ENCODE results near the gene ZC3H18. TPM values are rescaled to one million over a fixed set of nuclear protein-coding genes. Genes with fewer than 3 reads are reported as not detected.

Gene ZC3H18
- total and polyA plus RNA-seq, 12 donors: 18.3 to 28.7 (median 22.0) TPM

DNA sequence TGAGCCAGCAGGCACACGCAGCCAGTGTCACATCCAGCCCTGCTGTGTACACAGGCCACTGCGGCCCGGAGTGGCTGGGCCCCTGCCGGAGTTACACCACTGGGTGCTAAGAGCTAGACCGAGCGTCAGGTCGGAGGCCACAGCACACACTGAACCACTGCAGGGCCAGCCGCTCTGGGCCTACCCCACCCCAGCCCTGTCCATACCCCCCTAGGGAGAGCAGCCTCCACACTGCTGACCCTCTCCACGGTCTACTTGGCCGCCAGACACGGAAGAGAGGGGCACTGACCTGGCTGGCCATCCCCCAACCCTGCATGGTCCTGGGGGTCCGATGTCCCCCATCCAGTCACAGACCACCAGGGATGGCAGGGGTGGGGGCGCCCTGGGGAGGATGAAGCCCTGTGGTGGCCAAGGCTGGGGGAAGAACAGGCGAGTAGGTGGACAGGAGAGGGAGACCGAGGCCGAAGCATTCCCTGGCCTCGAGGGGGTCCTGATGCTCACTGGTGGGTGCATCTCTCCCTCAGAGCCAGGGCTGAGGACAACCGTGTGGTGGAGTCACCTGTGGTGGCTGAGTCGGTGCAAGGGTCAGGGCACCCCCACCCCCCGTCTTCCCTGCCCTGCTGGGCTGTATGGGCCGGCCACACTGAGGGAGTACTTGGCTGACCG lies 34.9 kb upstream of the ZC3H18 start:
- WGBS, 2 donors: 82 to 84% methylated on average over 21 to 22 of the region's 22 CpGs
- H3K27ac ChIP-seq: peak overlapping the region in 9 of 10 donors; percentile 15 to 75 (median 64)
- peaks cover 0 to 24% (median 22%) of the 10 kb centered on the region in 7 donors for H3K27me3 ChIP-seq
- no peaks in the 10 kb centered on the region for H3K36me3 ChIP-seq
- H3K4me3 ChIP-seq: peak overlapping the region in 9 of 10 donors; percentile 38 to 74 (median 57)
- ATAC-seq: peak in 6 of 8 donors; percentile 3 to 31 (median 14)
- DNase-seq: no peak
- H3K4me1 ChIP-seq: peaks cover 5 to 24% (median 10%) of the 10 kb centered on the region in 9 donors
- H3K9me3 ChIP-seq: no peaks in the 10 kb centered on the region
- TF ChIP-seq CTCF (IDR thresholded peaks at IDR 0.05): no peak
- intact Hi-C loops (cut with DNase I): no loop called here

DNA sequence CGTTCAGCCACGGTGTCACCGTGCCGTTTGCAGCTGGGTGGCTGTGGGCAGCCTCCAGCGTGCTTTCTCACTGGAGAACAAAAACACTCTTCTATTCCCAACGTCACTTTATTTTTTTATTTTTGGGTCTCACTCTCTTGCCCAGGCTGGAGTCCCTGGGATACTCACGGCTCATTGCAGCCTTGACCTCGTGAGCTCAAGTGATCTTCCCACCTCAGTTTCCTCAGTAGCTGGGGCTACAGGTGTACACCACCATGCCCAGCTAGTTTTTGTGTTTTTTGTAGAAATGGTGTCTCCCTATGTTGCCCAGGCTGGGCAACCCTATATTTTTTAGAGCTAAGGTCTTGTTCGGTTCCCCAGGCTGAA lies 34.4 kb upstream of the ZC3H18 start:
- 90% methylated on average over 9 of the region's 9 CpGs for WGBS, 2 donors
- intact Hi-C loops (cut with DNase I): no loop called here

DNA sequence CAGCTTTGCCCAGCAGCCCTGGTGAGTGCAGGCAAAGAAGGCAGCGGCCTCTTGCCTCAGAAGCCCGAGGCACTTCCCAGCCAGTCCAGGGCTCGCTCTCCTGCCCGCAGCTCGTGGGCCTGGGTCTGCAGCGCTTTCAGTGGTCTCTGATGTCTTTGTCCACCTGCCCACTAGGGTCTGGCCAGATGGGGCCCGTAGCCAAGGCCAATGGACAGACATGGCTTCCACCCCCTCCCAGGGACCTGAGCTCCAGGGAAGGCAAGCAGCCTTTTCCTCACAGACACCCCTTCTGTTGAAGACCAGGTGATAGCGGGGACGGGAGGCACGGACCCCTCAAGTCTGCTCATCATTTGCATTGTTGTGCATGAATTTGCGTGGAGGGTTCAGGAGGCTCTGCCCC lies 33.7 kb upstream of the ZC3H18 start:
- Histone ChIP-seq H3K9me3 (no peaks in the 10 kb centered on the region), H3K27ac (no peak overlapping the region), H3K27me3 (peaks cover 0 to 35% (median 33%) of the 10 kb centered on the region in 7 donors), H3K4me1 (peaks cover 5 to 24% (median 10%) of the 10 kb centered on the region in 9 donors), H3K4me3 (no peak overlapping the region), H3K36me3 (no peaks in the 10 kb centered on the region)
- DNase-seq: no peak
- WGBS, 2 donors: 88 to 96% methylated on average over 11 of the region's 11 CpGs
- intact Hi-C loops (cut with DNase I): no loop called here
- no peak for ATAC-seq
- TF ChIP-seq CTCF (IDR thresholded peaks at IDR 0.05): no peak

More for the DNA sequence above, 34.4 kb upstream of the ZC3H18 start:
- TF ChIP-seq CTCF (IDR thresholded peaks at IDR 0.05): no peak
- no peak for DNase-seq
- Histone ChIP-seq H3K36me3 (no peaks in the 10 kb centered on the region), H3K27ac (no peak overlapping the region), H3K4me1 (peaks cover 5 to 24% (median 10%) of the 10 kb centered on the region in 9 donors), H3K9me3 (no peaks in the 10 kb centered on the region), H3K4me3 (no peak overlapping the region), H3K27me3 (peaks cover 0 to 29% (median 27%) of the 10 kb centered on the region in 7 donors)
- ATAC-seq: no peak

DNA sequence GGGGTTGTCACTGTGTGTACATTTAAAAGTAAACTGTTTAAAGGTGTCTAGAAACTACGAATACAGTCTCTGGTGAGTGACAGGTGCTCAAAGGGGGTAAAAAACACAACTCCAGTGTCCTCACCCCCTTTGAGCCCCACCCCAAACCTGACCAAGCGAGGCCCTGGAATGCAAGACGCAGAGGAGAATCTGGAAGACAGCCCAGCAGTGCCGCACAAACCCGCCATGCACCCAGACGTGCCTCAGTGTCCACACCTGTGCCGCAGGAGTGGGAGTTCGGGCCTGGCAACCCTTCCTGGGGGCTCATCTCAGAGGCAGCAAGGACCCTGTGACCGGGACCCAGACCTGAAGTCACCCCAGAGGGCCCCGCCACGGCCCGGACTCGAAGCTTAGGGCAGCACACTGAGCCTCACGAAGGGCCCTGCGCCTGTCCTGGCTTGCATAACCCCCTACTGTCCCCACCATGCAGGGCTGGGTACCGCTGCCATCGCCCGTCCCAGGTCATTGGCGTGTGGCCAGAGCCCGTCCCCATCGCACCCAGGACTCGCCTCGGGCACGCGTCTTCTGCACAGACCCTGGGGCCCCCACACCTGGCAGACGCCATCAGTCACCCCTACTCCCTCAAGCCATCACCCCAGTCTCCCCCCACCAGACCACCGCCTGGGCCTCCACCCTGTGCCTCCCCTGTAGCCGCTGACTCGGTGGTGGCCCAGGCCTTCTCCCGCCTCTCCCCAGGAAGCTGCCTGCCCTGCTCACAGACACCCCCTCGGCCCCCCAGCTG lies 33.0 kb upstream of the ZC3H18 start:
- no peak overlapping the region for H3K4me3 ChIP-seq
- intact Hi-C loops (cut with DNase I): no loop called here
- TF ChIP-seq CTCF (IDR thresholded peaks at IDR 0.05): no peak
- WGBS, 2 donors: 77 to 80% methylated on average over 30 to 31 of the region's 31 CpGs
- no peak for DNase-seq
- peaks cover 5 to 22% (median 10%) of the 10 kb centered on the region in 9 donors for H3K4me1 ChIP-seq
- H3K27me3 ChIP-seq: peaks cover 0 to 40% (median 39%) of the 10 kb centered on the region in 7 donors
- H3K9me3 ChIP-seq: peaks cover 0 to under 1% (median 0%) of the 10 kb centered on the region in 11 donors
- no peak for ATAC-seq
- no peaks in the 10 kb centered on the region for H3K36me3 ChIP-seq
- no peak overlapping the region for H3K27ac ChIP-seq
